Germinal center (tissue), 1 donor: ENCODE measurements around the gene PNKD.

ENCODE experiments used
- DNase-seq: peaks from one replicate; pipeline ENCODE4 v3.0.0; 2012; ENCODE audit warnings: mixed read lengths, low spot score

The PNKD gene

DNA sequence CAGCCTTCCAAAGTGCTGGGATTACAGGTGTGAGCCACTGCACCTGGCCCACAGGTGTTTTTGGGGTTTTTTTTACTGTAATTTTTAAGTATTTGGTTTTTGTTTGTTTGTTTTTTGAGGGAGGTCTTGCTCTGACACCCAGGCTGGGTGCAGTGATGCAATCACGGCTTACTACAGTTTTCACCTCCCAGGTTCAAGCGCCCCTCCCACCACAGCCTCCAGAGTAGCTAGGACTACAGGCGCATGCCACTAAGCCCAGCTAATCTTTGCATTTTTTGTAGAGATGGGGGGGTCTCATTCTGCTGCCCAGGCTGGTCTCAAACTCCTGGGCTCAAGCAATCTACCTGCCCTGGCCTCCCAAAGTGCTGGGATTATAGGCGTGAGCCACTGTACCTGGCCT, 104.5 kb downstream of the PNKD start:
- DNase-seq: no peak

DNA sequence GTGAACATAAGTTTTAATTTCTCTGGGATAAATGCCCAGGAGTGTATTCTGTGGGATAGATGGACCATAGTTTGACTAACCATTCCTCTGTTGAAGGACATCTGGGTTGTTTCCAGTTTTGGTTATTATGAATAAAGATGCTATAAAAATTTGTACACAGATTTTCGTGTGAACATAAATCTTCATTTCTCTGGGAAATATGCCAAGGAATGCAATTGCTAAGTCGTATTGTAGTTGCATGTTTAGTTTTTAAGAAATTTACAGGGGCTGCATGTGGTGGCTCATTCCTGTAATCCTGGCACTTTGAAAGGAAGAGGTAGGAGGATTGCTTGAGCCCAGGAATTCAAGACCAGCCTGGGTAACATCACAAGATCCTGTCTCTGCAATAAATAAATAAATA, 104.9 kb downstream of the PNKD start:
- no peak for DNase-seq

DNA sequence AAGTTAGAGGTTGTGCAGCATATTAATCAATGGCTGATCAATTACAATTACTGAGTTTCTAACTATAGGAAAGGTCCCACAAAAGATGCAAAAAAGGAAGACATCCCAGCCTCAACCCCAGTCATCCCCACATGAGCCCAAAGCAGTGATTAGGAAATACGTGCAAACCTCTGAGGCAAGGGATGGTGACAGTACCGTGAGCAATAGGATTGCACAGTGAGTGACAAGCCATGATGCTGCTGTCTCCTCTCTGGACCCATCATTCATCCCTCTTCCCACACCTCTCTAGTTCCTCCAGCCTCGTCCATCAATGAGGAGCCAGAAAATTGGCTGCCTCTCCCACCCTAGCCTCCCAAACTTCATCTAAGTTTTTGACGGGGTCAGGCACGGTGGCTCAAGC, 107.7 kb downstream of the PNKD start:
- no peak for DNase-seq

DNA sequence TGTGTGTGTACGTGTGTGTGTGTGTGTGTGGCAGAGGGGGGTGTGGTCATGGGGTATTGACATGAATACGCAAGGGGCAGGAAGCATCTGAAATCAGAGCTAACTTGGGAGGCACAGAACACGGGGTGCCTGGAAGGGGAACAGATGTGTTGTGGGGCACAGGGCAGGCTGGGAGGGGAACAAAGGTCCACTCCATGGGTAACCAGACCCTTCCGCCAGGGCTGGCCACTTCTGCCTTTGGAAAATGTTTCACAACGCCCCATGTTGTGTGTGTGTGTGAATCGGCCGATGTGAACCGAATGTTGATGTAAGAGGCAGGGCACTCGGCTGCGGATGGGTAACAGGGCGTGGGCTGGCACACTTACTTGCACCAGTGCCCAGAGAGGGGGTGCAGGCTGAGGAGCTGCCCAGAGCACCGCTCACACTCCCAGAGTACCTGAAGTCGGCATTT, 111.6 kb downstream of the PNKD start, which contains the start of gene SLC11A1:
TSS of gene SLC11A1 (plus strand) at position 358 of the 451 bp plus-strand sequence. CDS start 96 bp downstream, outside the sequence.
- DNase-seq: no peak

DNA sequence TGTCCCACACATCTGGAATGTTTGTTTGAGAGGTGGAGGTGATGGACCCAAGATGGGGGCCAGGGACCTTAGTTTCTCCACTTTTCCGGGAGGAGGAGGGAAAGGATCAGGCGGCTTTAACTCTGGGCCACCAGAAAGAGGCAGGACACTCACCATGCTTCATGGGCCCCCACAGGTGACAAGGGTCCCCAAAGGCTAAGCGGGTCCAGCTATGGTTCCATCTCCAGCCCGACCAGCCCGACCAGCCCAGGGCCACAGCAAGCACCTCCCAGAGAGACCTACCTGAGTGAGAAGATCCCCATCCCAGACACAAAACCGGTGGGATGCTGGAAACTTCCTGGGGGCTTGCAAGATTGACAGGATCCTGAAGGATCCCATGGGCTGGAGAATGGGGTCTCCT, 112.5 kb downstream of the PNKD start:
- DNase-seq: no peak

DNA sequence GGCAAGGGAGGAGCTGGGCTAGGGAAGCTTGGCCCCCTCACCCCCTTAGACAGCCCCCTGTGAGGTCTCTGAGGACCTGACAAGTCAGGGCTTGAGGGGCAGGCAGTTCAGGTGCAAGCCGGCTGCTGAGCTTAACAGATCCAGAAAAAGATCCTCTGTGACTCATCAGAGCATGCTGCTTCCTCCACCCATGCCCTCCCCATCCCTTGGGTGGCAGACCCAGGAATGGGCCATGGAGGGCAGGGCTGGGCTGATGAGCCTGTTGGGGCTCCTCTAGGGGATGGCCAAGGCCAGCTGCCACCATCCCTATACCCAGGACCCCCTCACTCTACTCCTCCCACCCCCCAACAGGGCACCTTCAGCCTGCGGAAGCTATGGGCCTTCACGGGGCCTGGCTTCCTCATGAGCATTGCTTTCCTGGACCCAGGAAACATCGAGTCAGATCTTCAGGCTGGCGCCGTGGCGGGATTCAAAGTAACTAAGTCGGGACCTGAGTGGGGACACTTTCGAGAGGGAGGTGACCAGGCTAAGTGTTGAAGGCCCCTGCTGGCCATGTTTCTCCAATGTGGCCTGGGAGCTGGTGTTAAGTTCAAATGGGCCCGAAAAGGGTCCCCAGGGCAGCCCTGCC, 113.7 kb downstream of the PNKD start:
- no peak for DNase-seq

DNA sequence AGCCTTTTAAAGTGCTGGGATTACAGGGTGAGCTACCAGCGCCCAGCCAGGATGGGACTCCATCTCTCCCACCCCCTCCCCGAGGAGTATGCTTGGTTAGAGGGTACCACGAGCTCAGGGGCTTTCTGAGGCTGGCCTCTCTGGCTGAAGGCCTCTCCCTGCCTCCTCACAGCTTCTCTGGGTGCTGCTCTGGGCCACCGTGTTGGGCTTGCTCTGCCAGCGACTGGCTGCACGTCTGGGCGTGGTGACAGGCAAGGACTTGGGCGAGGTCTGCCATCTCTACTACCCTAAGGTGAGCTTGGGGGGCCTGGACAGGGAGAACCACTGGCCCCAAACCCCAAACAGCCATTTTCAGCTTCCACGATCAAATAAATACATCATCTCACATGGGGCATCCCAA, 114.7 kb downstream of the PNKD start:
- DNase-seq: no peak

DNA sequence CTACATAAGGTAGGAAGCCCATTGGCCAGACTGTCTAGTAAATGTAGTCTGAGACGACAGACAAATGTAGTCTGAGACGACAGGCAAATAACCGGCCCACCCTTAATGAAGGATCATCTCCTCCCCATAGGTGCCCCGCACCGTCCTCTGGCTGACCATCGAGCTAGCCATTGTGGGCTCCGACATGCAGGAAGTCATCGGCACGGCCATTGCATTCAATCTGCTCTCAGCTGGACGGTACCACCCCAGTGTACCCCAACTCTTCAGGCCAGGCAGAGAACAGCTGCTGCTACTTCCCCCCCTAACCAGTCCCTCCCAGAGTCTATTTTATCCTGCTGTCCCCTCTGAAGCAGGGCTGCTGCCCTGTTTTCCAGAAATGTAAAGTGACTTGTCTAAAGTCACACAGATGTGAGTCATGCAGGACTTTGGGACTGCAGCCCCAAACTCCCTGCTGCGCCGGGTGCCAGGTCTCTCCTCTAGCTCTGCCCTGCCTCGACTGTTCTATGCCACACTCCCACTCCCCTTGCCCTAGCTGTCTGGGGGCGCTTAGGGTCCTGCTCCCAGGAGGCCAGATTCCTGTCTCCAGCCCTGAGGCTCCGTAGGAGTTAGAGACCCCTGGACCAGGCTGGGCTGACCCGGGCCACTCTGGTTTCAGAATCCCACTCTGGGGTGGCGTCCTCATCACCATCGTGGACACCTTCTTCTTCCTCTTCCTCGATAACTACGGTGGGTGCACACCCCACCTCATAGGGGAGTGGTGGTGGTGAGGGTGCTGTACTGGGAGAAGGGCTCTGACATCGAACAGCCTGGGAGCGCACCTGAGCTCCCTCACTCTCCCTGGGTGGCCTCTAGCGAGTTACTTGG, 116.4 kb downstream of the PNKD start:
- no peak for DNase-seq

DNA sequence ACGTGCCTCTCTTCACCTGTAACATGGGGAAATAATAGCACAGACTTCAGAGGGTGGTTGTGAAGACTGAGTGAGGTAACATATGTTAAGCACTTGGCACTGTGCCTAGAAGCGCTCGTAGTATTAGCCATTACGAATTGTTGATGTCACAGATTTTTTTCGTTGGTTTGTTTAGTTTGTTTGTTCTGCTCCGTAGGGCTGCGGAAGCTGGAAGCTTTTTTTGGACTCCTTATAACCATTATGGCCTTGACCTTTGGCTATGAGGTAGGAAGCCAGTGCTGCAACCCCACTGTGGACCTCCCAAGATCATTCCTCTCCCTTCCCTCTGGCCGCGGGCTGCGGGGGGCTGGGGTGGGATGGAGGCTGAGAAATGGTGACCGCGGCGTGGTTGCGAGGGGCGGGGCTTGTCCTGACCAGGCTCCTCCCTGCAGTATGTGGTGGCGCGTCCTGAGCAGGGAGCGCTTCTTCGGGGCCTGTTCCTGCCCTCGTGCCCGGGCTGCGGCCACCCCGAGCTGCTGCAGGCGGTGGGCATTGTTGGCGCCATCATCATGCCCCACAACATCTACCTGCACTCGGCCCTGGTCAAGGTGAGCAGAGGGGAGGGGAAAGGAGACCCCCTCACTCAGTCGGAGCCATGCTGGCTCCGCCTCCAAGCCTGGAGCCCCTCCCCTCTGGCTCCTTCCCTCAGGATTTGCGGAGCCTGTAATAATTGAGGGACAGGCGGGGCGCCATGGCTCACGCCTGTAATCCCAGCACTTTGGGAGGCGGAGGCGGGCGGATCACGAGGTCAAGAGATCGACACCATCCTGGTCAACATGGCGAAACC, 117.3 kb downstream of the PNKD start:
- peak; percentile 51 for DNase-seq

DNA sequence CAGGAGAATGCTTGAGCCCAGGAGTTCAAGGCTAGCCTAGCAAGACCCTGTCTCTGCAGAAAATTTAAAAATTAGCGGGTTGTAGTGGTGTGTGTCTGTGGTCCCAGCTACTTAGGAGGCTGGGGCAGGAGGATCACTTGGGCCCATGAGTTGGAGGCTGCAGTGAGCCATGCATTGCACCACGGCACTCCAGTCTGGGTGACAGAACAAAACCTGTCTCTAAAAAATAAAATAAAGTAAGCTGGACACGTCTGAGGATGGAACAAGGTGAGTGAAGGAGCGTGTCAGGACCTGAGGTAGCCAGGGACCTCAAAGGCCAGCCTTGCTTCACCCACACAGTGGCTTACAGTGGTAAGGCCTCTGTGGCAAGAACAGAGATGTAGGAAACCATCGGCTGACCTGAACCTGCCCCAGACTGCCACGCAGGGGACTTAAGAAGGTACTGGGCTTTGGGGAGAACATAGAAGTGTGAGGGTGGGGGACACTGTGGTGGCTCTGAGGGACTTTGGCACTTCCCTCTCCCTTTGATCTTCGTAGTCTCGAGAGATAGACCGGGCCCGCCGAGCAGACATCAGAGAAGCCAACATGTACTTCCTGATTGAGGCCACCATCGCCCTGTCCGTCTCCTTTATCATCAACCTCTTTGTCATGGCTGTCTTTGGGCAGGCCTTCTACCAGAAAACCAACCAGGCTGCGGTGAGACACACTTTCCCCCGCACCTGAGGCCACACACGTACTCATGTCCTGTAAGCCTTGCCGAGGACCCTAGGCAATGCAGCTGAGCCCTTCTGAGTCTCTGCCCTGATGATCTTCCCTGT, 119.2 kb downstream of the PNKD start:
- no peak for DNase-seq

DNA sequence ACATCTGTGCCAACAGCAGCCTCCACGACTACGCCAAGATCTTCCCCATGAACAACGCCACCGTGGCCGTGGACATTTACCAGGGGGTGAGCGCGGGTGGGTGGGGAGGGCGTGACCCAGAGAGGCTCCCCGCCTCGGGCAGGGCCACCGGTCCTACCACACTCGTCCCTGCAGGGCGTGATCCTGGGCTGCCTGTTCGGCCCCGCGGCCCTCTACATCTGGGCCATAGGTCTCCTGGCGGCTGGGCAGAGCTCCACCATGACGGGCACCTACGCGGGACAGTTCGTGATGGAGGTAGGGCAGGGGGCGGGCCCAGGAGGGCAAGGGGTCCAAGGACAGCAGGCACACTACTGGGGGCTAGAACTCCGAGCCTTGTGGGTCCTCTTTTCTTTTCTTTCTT, 120.9 kb downstream of the PNKD start:
- no peak for DNase-seq

DNA sequence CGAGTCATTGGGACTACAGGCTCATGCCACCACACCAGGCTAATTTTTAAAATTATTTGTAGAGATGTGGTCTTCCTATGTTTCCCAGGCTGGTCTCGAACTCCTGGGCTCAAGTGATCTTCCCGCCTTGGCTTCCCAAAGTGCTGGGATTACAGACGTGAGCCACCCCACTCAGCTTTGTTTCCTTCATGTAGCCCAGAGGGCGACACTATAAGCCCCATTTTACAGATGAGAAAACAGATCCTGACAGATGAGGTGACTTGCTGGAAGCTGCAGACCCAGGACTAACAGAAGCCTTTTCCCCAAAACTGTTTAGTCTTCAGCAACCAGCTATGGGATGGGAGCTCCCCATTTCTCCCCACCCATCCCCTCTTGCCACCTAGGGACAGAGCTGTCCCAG, 122.1 kb downstream of the PNKD start:
- DNase-seq: no peak

DNA sequence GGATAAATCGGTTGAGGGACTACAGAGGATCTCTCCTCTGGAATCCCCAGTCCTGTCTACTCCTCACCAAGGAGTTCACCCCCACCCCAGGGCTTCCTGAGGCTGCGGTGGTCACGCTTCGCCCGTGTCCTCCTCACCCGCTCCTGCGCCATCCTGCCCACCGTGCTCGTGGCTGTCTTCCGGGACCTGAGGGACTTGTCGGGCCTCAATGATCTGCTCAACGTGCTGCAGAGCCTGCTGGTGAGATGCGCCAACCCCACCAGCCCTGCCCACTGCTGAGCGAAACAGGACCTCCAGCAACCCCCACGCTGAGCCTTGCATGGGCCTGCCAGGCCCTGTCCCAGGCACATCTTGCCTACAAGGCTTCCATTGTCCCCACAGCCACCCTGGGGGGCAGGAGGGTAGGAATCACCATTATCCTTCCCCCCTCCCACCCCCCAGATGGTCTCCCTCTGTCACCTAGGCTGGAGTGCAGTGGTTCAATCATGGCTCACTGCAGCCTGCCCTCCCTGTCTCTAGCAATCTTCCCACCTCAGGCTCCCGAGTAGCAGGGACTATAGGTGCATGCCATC, 122.7 kb downstream of the PNKD start:
- no peak for DNase-seq

DNA sequence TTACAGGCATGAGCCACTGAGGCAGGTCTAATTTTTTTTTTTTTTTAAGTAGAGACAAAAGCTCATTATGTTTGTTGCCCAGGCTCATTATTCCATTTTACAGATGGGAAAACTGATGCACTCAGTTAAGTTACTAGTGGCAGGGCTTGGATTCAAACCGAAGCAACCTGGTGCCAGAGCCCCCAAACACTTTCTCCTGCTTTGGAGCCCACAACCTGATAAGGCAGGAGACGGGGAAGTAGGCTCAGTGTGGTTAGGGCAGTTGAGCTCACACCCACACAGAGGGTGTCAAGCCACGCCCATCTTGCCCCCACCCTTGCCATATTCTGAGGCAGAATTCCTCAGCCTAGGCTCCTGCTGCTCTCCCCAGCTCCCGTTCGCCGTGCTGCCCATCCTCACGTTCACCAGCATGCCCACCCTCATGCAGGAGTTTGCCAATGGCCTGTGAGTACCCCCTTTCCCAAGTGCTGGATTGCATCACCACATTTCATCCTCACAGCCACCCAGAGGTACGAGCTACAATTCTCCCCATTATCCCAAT, 123.5 kb downstream of the PNKD start:
- DNase-seq: no peak

DNA sequence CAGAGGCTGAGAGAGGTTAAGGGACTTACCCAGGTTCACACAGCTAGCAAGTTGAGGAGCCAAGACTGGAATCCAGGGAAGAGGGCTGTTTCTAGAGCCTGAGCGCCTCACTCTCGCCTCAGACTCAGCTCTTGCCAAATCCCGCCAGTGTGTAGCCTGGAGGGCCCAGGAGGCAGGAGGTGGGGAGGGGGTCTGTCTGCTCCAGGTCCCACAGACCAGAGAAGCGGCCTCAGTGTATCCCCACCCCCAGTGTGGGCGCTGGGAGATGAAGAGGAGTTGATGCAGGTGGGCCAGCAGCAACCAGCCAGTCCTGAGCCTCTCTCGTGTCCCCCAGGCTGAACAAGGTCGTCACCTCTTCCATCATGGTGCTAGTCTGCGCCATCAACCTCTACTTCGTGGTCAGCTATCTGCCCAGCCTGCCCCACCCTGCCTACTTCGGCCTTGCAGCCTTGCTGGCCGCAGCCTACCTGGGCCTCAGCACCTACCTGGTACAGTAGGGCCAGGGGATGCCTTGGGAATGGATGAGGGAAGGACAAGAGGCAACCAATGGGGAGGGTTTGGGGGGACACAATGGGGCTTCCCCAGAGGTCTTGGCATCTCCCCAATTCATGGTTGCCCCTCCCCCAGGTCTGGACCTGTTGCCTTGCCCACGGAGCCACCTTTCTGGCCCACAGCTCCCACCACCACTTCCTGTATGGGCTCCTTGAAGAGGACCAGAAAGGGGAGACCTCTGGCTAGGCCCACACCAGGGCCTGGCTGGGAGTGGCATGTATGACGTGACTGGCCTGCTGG, 124.2 kb downstream of the PNKD start:
- DNase-seq: no peak

DNA sequence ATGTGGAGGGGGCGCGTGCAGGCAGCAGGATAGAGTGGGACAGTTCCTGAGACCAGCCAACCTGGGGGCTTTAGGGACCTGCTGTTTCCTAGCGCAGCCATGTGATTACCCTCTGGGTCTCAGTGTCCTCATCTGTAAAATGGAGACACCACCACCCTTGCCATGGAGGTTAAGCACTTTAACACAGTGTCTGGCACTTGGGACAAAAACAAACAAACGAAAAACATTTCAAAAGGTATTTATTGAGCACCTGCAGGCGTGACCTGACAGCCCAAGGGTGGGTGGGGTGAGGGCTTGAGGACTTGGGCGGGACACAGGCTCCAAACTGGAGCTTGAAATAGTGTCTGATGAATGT, 124.7 kb downstream of the PNKD start:
- DNase-seq: no peak

DNA sequence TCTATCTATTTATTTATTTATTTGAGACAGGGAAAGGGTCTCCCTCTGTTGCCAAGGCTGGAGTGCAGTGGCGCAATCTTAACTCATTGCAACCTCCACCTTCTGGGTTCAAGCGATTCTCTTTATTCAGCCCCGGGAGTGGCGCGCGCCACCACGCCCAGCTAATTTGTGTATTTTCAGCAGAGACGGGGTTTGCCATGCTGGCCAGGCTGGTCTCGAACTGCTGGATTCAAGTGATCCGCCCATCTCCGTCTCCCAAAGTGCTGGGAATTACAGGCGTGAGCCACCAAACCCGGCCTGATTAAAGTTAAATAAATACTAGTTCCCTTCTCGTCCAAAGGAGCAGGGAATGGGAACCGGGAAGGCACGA, 125.1 kb downstream of the PNKD start:
- DNase-seq: no peak

DNA sequence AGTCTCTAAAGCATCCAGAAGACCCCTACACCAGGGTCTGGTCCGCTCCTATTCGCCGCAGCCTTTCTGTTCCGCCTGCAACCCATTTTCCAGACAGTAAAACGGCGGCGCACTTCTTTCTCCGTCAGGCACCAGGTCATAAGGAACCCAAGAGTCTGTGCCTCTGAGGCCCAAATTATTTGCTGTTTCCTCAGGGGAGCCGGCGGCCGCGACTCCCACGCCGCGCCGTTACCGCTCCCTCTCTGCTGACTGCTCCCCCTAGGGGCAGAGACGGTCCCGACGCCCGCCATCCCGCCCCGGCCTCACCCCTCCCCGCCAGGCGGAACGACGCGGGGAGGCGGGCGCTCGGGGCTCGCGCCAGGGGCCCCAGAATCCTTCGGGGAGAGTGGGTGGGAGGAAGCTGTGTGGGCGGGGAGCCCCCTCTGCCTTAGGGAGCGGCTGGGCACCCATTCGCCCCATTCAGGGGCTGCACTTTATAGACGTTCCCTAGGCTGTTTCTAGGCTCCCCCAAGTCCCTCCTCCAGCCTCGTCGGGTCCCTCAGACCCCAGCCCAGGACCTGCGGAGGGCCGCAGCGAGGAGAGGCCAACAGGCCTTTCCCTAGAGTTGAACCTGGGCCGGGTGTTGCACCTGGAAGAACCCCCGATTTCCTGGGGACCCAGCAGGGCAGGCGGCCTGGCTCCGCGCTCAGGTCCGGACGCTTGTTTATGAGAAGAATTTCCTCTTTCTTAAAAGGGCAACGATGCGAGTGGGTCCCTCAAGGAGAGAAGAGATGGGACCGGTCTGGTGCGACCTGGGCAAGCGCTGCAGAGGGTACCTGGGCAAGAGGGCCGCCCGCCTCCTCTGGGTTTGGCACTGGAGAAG, 125.7 kb downstream of the PNKD start:
- DNase-seq: peak; percentile 89
